Measurements from ENCODE around the gene HSF5.

DNA sequence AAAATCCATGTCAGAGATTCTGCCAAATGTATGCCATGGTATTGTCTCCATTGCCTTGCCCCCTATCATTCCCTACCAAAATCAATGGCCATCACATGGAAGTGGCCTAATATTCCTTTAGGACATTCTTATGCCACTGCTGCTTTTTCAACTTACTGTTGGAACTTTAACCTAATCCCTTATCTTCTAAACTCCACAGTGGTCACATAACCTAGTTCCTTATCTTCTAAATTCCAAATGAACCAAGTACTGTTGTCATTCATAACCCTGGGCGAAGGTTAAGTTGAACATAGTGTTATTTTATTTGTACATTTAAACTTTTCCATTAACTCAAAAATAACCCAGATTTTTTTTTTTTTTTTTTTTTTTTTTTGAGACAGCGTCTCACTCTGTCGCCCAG, 3.6 kb downstream of the HSF5 start:
- TF ChIP-seq ZNF569 (CRISPR knock-in tag; IDR thresholded peaks at IDR 0.05; ENCODE audit: borderline replicate concordance) (no peak), EZH2 (conservative IDR thresholded peaks at IDR 0.05; ENCODE audit: low read depth, low read length) (no peak), TBL1XR1 (IDR thresholded peaks at IDR 0.05; ENCODE audit: borderline replicate concordance, low read length, partially characterized antibody) (no peak), RAD51 (IDR thresholded peaks at IDR 0.05; ENCODE audit: borderline replicate concordance) (no peak), ASH2L (IDR thresholded peaks at IDR 0.05; ENCODE audit: insufficient read length, low read depth, low read length) (no peak), ZNF317 (CRISPR knock-in tag; IDR thresholded peaks at IDR 0.05) (no peak), RFX5 (IDR thresholded peaks at IDR 0.05; ENCODE audit: low read depth, low read length) (no peak), ZBTB7A (CRISPR knock-in tag; IDR thresholded peaks at IDR 0.05) (no peak), NR2C2 (CRISPR knock-in tag; IDR thresholded peaks at IDR 0.05; ENCODE audit: borderline replicate concordance) (no peak)
- TF ChIP-seq, protein P1, sequence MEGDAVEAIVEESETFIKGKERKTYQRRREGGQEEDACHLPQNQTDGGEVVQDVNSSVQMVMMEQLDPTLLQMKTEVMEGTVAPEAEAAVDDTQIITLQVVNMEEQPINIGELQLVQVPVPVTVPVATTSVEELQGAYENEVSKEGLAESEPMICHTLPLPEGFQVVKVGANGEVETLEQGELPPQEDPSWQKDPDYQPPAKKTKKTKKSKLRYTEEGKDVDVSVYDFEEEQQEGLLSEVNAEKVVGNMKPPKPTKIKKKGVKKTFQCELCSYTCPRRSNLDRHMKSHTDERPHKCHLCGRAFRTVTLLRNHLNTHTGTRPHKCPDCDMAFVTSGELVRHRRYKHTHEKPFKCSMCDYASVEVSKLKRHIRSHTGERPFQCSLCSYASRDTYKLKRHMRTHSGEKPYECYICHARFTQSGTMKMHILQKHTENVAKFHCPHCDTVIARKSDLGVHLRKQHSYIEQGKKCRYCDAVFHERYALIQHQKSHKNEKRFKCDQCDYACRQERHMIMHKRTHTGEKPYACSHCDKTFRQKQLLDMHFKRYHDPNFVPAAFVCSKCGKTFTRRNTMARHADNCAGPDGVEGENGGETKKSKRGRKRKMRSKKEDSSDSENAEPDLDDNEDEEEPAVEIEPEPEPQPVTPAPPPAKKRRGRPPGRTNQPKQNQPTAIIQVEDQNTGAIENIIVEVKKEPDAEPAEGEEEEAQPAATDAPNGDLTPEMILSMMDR (CRISPR knock-in tag; IDR thresholded peaks at IDR 0.05), result no peak

Data from HepG2 (cell line).